Activated naive CD8-positive, alpha-beta T cell treated with anti-CD3 and anti-CD28 coated beads, Interleukin-2, amount 50 U/mL, for 16 hours (primary cell): Measurements from ENCODE around the gene NKAIN2.

ENCODE experiments used
- DNase-seq: peaks from one replicate; pipeline ENCODE4 v3.0.0-alpha.2; 2020; ENCODE audit warnings: low read depth, low spot score

NKAIN2 gene

DNA sequence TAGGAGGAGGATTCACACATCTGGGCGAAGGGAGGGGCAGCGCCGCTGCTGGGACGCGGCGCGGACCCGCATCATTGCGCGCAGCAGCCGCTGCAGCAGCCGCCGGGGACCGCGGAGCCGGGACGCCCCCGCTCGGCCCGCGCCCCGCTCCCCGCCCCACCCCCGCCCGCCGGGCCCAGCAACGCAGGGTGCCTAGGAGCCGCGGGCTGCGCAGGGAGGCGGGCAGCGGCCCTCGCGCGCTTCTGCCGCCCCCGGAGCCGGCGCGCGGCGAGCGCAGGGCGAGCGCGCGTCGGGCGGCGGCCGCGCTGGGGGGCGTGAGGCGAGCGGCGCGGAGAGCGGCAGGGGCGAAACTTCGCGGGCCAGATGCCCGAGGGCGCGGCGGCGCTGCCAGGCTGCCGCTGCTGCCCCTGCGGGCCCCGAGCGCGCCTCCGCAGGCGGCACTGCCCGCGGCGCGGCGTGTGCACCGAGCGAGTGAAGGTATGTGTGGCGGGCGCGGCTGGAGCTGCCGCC is at the start of gene NKAIN2:
Gene NKAIN2 (plus strand): TSS at position 362 of the 510 bp plus-strand sequence.
- DNase-seq, result no peak

DNA sequence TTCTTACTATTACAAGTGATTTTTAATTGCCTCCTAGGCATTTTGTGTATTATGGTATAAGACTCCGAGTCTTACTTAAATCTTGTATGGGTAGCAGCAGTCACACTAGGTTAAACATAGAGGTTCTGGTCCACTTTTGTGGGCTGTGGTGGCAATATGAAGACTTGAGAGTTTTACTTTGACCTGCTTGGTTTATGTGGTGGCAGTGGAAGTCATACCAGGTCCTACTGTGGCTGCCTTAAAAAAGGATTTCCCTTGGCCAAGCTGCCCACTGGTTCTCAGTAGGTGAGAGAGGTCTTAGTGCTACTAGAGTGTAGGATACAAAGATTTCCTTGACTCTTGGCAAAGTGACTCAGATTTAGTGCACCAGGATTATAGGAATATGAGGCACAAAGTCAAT is 44.2 kb upstream of the NKAIN2 start:
- DNase-seq, result no peak

DNA sequence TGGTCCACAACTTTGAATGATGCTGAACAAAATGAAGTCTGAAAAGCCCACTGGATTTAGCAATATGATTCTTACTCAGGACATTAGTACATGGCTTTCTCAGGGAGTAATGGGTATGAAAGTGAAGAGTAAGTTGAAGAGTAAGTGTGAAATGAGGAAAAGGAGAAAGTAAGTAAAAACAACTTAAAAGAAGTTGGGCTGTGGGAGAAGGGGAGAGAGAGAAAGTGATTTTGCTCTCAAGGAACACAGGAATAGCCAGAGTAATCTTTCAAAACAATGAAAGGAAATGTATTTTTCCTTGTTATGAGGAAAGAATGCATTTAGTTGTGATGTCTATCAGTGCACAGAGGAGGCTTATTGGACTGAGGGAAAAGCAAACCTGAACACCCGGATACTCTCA is 39.8 kb upstream of the NKAIN2 start:
- DNase-seq, result no peak

DNA sequence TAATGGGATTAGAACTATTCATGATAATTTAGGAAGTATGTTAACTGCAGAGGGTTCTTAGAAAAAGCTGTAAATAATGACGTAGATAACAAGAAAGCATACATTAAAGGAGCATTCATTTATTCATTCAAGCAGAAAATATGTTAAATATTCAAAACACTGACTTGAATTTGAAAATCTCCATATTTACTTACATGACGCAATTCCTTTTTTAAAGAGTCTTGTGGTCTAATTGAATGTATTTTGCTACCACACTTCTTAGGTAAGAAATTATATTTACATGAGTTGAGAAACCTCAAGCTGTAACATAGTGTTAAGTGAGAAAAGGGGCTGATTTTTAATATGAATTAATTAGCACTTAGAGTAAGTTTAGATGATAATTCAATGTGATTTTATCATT is 38.9 kb upstream of the NKAIN2 start:
- no peak for DNase-seq

DNA sequence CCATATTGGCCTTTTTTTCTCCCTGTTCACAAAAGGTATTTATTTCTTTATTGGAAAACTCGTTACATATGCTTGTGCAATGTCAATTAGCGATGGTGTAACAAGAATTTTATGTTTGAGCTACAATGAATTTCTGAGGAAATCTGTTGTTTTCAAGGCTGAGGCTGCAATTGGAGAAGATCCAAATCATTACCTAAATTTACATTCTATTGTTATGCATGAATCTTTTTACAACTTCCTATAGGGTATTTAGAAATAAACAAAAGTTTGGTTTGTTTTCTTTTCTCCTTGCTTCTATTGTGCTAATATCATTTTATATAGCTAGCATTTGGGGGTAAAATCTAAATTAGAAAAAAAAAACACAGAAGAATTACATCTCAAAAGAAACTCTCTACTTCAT is 34.7 kb upstream of the NKAIN2 start:
- no peak for DNase-seq

DNA sequence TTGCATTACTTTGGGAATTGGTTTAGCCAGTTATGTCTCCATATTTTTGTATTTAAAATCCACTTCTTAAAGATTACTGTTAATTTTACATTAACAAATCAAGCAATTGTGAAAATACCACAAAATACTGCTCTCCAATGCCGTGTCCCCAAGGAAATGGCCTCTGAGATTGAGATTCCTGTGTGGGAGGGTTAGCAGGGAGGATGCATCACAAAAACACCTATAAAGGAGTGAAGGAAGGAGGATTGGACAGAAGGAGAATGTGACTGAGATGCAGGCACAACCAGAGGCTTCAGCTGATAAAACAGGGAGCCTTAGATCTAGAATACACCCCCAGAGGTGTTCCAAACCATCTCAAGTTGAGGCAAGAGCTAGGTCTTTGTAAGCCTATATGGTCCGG is 34.2 kb upstream of the NKAIN2 start:
- DNase-seq, result no peak

DNA sequence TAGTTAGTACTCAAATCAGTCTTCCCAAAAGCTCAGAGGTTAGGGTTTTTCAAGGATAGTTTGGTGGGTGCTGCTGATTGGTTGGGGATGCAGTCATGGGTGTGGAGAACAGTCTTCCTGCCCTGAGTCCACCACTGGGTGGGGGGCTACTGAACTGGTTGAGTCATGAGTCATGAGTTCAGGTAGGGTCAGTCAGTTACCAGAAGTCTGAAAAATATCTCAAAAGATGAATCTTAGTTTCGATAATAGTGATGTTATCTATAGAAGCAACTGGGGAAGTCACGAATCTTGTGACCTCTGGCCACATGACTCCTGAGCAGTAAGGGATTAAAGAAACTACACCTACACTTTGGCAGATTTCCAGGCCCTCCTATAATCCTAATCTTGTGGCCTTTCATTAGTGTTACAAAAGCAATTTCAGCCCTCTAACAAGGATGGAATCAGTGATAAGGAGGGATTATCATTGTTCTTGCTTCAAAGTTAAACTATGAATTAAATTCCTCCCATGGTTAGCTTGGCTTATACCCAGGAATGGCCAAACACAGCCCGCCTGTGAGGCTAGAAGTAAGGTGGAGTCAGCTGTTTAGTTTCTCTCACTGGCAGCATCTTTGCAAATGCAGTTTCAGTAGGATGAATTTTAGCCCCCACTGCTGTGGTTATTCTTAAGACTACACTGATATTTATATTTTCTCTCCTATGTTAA is 33.3 kb upstream of the NKAIN2 start:
- DNase-seq, result no peak

DNA sequence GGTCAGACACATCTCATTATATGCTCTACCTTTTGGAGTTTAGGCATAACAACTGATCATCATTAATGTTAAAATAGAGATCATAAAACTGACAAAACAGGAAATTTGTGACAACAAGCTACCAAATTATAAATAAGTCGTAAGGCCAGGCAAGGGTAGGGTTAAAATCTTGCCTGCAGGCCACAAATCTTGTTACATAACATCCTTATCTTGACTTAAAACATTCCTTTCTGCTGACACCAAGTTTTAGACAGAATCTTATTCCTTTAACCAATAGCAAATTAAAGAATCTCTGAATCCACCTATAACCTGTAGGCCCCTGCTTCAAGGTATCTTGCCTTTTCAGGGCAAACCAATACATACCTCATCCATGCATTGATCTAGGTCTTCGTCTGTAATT is 32.5 kb upstream of the NKAIN2 start:
- DNase-seq, result no peak

DNA sequence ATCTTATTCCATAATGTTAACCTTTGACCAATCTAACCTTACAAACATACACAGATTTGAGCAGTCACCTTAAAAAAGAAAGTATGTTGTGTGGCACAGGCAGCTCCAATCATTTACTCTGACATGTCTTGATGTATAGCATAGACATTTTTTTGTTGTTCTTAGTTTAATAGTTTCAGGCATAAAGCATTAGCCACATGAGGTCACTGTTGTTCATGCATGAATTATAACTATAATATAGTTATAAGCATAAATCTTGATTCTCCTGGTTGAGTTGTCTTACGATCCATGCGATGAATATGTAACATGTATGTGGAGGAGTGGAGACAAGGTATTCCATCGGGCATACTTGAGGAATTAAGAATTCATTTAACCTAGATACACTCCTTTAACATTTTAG is 26.1 kb upstream of the NKAIN2 start:
- no peak for DNase-seq

DNA sequence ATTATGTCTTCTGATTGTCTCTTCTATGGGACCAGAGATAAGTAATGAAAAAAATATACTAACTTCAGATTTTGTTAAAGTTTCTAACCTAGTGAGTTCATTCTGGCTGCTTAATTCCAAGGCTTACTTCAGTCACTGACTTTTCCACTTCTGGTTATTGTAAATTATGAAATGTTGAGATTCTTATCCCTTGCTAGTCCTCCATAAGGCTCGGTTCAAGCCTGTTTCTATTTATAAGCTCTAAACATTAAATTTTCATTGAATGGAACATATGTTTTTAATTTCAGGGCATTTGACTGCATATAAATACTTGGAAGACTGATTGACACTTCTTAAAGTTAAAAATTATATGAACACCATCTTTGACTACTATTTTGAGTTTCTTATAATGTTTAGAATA is 23.6 kb upstream of the NKAIN2 start:
- no peak for DNase-seq

DNA sequence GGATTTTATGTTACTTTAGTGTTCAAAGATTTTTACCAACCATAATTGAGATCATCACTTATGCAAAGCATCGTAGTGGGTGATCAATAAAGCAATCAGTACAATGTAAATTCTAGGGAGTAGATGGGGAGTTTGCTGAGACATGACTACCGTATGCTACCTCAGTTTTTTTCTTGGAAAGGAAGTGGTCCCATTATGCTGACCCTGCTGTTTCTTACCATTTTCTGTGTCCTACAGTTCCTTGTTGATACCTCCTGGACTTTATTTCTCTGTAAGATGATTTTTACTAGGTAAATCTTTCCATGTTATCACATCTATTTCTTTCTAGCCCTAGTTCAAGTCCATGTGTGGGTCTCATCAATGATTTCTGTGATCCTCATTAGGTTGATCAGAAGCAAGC is 19.3 kb upstream of the NKAIN2 start:
- no peak for DNase-seq

DNA sequence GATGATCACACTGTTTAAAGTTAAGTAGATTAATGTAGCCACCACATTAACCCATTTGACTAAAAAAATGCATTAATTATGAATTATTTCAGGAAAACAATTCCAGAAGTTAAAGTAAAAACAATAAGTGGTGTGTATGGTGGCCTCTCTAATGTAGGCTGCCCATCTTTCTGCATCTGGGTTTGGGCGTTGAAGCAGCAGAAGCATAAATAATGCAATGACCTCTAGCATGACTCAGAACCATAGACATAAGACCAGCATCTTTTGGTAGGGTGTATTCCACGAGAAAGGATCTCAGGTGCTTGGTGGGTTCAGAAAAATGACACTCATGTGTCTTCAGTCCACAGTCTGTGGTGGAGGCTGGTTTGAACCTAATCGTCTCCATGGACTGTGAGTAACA is 18.6 kb upstream of the NKAIN2 start:
- no peak for DNase-seq

DNA sequence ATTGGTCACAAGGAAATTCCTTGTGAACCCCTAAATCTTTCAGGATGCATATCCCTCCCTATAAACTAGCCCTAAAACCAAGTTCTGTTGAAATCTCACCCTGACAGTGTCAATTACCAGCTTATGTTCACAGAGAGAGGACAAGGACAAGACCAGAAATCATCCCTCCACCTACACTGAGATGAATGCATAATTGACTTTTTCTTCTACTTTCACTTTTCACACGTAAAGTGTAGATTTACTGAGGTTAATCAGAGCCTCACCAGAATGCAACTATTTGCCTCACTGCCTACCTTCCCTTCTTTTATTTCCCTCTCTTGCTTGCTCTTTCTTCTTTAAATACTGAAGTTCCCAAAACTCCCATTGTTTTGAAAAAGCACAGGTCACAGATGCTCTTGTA is 15.3 kb upstream of the NKAIN2 start:
- no peak for DNase-seq

DNA sequence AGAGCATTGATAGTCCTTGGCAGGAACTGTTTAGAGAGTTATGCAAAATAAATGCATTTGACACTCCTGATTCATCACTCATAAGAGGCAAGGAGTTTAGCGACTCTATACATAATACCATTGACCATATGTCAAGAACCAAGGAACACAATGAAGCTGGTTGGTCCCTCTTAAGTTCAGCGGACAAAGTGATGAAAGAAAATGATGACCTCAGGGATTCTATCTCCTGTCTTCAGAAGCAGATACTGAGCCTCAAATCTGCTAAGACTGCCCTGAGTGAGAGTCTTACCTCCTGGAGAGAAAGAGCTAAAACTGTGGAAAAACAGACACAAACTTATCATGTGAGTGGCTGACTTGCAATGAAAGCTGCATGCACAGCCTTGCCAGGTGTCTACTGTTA is 9.5 kb upstream of the NKAIN2 start:
- DNase-seq, result no peak

DNA sequence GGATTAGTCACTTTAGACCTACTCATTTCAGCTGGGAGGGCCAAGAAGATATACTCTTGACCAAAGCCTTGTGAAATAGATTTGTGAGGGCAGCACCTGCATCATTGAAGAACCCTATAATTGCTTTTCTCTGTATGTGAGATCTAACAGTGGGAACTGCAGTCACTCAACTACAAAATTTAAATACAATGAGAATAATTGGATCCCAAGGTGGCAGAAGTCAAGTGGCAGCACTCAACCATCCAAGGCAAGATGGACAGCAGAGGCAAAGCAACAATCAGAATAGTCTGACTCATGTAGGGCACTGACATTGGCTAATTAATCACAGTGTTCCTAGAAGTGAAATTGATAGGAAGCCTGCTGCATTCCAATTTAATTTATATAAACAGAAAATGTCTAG is 8.9 kb upstream of the NKAIN2 start:
- no peak for DNase-seq

DNA sequence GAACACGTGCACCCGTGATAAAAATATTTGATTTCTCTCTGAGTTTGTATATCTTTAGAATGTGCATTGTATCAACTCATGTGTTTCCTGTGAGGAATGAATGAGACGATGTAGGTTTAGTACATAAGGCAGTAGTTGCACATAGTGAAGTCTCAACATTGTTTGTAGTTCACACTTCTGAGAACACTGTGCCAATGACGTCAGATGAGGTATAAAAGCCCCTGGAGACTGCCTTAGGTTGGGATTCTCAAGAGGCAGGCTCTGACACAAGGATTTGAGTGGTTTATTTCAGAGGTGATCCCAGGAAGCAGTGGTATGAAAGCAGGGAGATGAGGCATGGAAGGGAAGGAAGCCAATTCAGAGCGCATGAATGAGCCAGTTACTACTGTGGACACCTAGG is 2.6 kb upstream of the NKAIN2 start:
- DNase-seq, result no peak

DNA sequence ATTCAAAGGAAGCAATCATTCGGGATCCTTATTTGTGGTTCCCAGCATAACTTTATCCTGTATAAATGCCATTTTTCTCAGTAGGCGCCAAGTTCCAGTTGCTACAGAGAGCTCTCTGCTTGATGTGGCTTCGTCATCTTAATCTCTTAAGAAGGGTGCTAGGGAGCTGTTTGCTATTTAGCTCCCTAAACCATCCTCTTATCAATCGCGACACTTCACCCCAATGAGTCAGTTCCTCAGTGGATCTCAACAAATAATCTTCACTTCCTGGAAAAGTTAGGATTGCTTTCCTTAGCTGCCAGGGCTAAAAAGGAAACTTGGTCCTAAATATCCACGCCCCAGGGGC is 1.3 kb upstream of the NKAIN2 start:
- no peak for DNase-seq

DNA sequence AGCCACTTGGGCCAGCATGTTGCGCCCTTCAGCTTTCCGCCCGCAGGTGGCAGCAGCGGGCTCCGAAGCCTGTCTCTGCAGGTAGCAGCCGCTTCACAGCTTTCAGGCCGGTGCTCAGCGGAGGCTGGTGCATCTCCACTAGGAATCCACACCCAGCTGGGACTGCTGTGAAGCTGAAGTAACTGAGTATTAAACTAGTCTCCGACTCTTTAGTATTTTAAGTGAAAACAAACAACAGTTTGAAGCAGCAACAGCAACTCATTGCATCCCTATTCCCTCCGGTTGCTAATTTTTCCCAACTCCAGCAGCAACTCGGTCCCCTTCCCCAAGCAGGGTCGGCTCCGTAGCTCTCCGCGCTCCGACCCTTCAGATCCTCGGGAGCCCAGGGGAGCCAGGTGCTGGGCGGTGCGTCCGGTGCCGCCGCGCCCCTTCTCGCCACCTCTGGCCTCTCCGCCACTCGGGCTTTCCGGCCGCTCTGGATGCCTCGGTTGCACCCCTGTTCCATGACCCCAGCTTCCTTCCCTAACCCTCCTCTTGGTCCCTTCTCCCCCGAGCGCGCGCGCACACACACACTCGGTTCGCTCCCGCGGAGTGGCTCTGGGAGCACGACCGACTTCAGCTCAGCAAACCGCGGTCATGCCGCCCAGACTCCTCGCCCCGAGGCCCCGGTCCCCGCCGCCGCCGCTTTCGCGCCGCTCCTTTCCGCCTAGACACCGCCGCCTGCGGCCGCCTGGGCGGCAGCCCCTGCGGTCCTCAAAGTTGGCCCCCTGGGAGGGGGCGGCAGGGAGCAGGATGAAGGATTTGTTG is 765 bp upstream of the NKAIN2 start:
- peak; percentile 12 for DNase-seq

DNA sequence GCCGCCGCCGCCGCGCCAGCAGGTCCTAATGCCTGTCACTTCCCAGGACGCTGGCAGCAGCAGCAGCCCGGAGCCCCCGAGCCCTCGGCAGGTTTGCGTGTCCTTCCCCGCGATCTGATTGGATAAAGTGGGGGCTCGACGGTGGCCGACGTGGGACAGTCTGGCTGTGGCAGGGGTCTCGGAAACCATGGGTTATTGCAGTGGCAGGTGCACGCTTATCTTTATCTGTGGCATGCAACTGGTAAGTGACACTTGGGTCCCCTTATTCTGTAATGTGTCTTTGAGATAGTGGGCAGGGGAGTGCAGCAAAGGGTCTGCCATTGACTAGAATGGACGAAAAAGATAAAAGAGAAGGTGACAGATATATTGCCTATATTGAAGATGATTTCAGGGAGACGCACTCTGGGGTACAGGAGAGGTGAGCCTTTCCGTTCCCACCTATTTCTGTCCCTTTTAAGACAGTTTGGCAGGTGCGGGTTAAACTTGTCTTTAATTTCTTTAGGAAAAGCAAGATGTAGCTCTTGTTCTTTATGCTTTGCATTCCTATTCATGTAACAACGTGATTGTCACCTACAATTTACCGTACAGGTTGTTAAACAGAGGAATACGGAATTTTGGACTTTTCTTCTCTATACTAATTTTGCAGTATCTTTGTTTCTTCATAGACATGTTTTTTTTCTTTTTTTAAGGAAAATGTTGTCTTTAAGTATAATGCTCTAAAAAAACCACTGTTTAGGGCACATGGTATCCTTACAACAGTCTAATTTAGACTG is 535 bp downstream of the NKAIN2 start:
- no peak for DNase-seq

DNA sequence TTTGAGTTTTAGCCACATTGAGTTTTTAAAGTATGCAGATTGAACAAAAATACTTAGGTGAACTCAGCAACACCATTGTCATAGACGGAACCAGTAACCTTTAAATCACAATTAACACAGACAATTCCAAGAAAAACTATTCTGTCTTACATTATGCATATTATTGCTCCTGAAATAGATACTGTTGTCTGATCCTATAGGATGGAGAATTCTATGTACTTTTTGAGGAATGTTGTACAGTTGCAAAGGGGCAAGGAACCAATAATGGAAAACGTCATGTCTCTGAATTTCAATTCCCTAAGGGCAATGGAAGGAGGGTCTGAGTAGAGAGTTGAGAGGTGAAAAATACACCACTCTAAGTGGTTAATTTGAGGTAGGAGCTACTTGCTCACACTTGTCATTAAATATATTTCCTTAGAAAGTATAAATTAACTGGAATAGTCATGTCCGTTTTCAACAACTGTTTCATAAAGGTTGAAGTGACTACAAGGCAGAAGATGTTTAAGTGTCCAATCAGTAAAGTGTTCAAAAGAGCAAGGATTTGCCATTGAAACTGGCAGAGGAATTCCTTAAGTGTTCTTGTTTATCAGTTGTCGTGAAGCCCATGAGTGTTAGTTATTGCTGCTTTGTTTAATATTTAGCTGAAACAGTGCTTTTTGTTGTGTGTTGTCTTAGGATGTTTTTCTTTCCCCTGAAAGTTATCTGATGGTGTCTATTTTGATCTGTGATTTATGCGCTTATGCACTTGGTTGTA is 1.3 kb downstream of the NKAIN2 start:
- no peak for DNase-seq

DNA sequence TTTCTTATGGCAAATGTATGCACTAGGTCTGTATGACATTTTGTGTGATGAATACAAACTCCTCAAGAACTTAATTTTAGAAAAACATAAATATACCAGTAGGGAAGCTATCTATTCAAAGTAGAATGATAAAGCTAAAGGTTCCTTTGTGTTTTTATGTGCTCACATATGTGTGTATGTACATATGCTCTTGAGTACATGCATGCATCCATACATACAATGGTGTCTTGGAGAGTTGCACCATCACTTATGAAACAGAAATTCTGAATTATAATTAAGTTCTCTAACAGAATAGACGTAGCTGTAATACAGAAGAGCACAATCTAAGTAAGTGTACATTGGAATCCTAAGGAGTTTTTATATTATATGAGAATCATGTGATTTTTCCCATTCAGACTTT is 2.3 kb downstream of the NKAIN2 start:
- DNase-seq, result no peak

DNA sequence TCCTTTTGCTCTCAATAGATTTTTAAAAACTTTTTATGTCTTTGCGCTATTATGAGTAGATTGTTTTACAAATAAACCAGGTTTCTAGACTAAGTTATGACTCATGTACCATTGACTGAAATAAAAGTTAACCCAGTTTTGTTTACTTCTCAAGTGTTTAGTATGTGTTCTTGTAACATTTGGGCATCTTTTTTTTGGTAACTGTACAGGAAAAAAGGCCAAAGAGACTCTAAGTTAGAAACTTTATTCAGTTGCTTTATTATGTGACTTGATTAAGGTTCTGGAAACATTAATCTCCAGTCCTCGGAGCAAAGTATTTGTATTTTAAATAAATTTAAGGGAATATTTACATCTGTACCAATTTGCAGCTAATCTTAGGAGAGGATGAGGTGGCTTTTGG is 2.9 kb downstream of the NKAIN2 start:
- DNase-seq, result no peak
